MCF 10A (cell line): ENCODE results near the gene CRK. TPM values are rescaled to one million over a fixed set of nuclear protein-coding genes. Genes with fewer than 3 reads are reported as not detected.

Source experiments
- BruUV-seq: library from RNA; stranded (reverse); fragments of 400-500 nt; replicated peaks from 2 replicates; lab custom pipeline; 2021; lab: Mats Ljungman, UMichigan
- CTCF ChIA-PET: fragments of 300-600 bp; sonication (Branson Sonifier 250); formaldehyde crosslinking; extraction: SDS; loops from one replicate; lab custom pipeline; 2021; ENCODE audit warnings: antibody characterized with exemption, inconsistent platforms; lab: Yijun Ruan, JAX
- POLR2A ChIA-PET: fragments of 300-600, 350-650 bp; sonication (Branson Sonifier 250); formaldehyde crosslinking; extraction: SDS; loops from one replicate; lab custom pipeline; 2020; ENCODE audit warnings: antibody characterized with exemption, inconsistent platforms; lab: Yijun Ruan, JAX
- DNase-seq: peaks from one replicate; pipeline ENCODE4 v3.0.0-alpha.2; 2018; ENCODE audit not compliant: unreplicated experiment
- H3K27ac Mint-ChIP-seq: one replicate; pipeline ENCODE4 v1.8.0; 2022; ENCODE audit warnings: mild to moderate bottlenecking, low read depth, mixed read lengths; ENCODE audit not compliant: unreplicated experiment
- H3K27me3 Mint-ChIP-seq: one replicate; pipeline ENCODE4 v1.8.0; 2022; ENCODE audit warnings: mixed read lengths; ENCODE audit not compliant: insufficient read depth, unreplicated experiment
- H3K36me3 Mint-ChIP-seq: one replicate; pipeline ENCODE4 v1.8.0; 2022; ENCODE audit warnings: mild to moderate bottlenecking, moderate library complexity, mixed read lengths; ENCODE audit not compliant: insufficient read depth, unreplicated experiment
- H3K4me1 Mint-ChIP-seq: one replicate; pipeline ENCODE4 v1.8.0; 2022; ENCODE audit warnings: mixed read lengths; ENCODE audit not compliant: insufficient read depth, unreplicated experiment
- H3K4me3 Mint-ChIP-seq: one replicate; pipeline ENCODE4 v1.8.0; 2022; ENCODE audit warnings: mild to moderate bottlenecking, moderate library complexity, mixed read lengths; ENCODE audit not compliant: unreplicated experiment
- H3K9me3 Mint-ChIP-seq: one replicate; pipeline ENCODE4 v1.8.0; 2022; ENCODE audit warnings: mixed read lengths; ENCODE audit not compliant: unreplicated experiment
- CTCF ChIP-seq: fragments of 200-600 bp; IDR thresholded peaks from one replicate; pipeline ENCODE4 v1.8.0; 2022; ENCODE audit warnings: antibody characterized with exemption, mild to moderate bottlenecking; ENCODE audit not compliant: unreplicated experiment
- intact Hi-C: fragments of 100-400 bp; cut with micrococcal nuclease; formaldehyde crosslinking; loops from 2 replicates; pipeline ENCODE4 v1.14.1; 2022
- total RNA-seq: library from RNA; stranded (reverse); gene quantifications from 2 replicates; pipeline ENCODE4 v1.2.3, GENCODE V29; 2022

The CRK gene
- total RNA-seq, 1 experiment from 2014 or later = 70.6 TPM

- peaks cover 72% of the 10 kb centered on the region for H3K36me3 Mint-ChIP-seq
- intact Hi-C loops = no loop called here
- TF ChIP-seq CTCF = no peak
- H3K4me3 Mint-ChIP-seq = no peak overlapping the region
- ChIA-PET POLR2A (interaction anchor here (0.6 to 1.2 kb wide), 2 partner anchors 13 to 19 kb away, joined by 3 to 5 read pairs; no protein-coding TSS in a partner anchor), CTCF (no interaction called here)
- H3K27me3 Mint-ChIP-seq = no peaks in the 10 kb centered on the region
- no peak for DNase-seq
- no peaks in the 10 kb centered on the region for H3K4me1 Mint-ChIP-seq
- no peak overlapping the region for H3K27ac Mint-ChIP-seq
- no TSS peak for BruUV-seq
- H3K9me3 Mint-ChIP-seq = no peaks in the 10 kb centered on the region
Observed at GRCh38 chr17:1478418-1478817, 22.4 kb upstream of the CRK start.

GRCh38 chr17:1475321-1475854 lies 19.4 kb upstream of the CRK start:
- H3K27ac Mint-ChIP-seq = no peak overlapping the region
- CTCF ChIA-PET = no interaction called here
- H3K4me3 Mint-ChIP-seq = no peak overlapping the region
- H3K36me3 Mint-ChIP-seq = peaks cover 70% of the 10 kb centered on the region
- TF ChIP-seq CTCF = no peak
- H3K27me3 Mint-ChIP-seq = no peaks in the 10 kb centered on the region
- DNase-seq = no peak
- intact Hi-C loops = no loop called here
- POLR2A ChIA-PET = interaction anchor here (0.9 kb wide), 1 partner anchor 41 kb away, joined by 4 read pairs; the partner anchor contains the start of gene INPP5K
- BruUV-seq = no TSS peak
- H3K4me1 Mint-ChIP-seq = no peaks in the 10 kb centered on the region
- no peaks in the 10 kb centered on the region for H3K9me3 Mint-ChIP-seq

- no peaks in the 10 kb centered on the region for H3K4me1 Mint-ChIP-seq
- ChIA-PET CTCF (interaction anchor here (0.7 kb wide), 1 partner anchor 141 kb away, joined by 3 read pairs; no protein-coding TSS in a partner anchor), POLR2A (interaction anchor here (0.9 kb wide), 1 partner anchor 42 kb away, joined by 4 read pairs; the partner anchor contains the start of gene INPP5K)
- peaks cover 67% of the 10 kb centered on the region for H3K36me3 Mint-ChIP-seq
- H3K9me3 Mint-ChIP-seq = no peaks in the 10 kb centered on the region
- TF ChIP-seq CTCF = no peak
- no peaks in the 10 kb centered on the region for H3K27me3 Mint-ChIP-seq
- no TSS peak for BruUV-seq
- no peak overlapping the region for H3K4me3 Mint-ChIP-seq
- no peak overlapping the region for H3K27ac Mint-ChIP-seq
- DNase-seq = no peak
- intact Hi-C loops = no loop called here
Observed at GRCh38 chr17:1474402-1475189, 18.6 kb upstream of the CRK start.

GRCh38 chr17:1473841-1474240 lies 17.8 kb upstream of the CRK start:
- CTCF ChIA-PET = interaction anchor here (0.7 kb wide), 1 partner anchor 140 kb away, joined by 3 read pairs; no protein-coding TSS in a partner anchor
- POLR2A ChIA-PET = interaction anchor here (1.0 kb wide), 1 partner anchor 13 kb away, joined by 3 read pairs; no protein-coding TSS in a partner anchor
- no peak overlapping the region for H3K27ac Mint-ChIP-seq
- peaks cover 73% of the 10 kb centered on the region for H3K36me3 Mint-ChIP-seq
- DNase-seq = no peak
- no peak for TF ChIP-seq CTCF
- H3K4me3 Mint-ChIP-seq = no peak overlapping the region
- no TSS peak for BruUV-seq
- intact Hi-C loops = no loop called here
- no peaks in the 10 kb centered on the region for H3K9me3 Mint-ChIP-seq
- no peaks in the 10 kb centered on the region for H3K27me3 Mint-ChIP-seq
- H3K4me1 Mint-ChIP-seq = no peaks in the 10 kb centered on the region
